Sigmoid colon (tissue), 4 donors: Measurements from ENCODE around the gene GTF2I.

Source experiments
- CTCF ChIP-seq, 4 experiments: fragments of 450-650 bp in 3 of 4; fragments of 200-600 bp in 1 of 4; IDR thresholded peaks; one replicate each; pipeline ENCODE4 v1.5.1; 2016 to 2019; ENCODE audit warnings: antibody characterized with exemption in 4 of 4, mild to moderate bottlenecking in 3 of 4, moderate library complexity in 2 of 4
- EP300 ChIP-seq, 4 donors: sonication (generic); formaldehyde crosslinking; IDR thresholded peaks; one replicate each; pipeline ENCODE4 v1.6.1; 2017; ENCODE audit warnings: antibody characterized with exemption in 4 of 4
- POLR2A ChIP-seq, 2 donors: fragments of 450-650 bp; IDR thresholded peaks; one replicate each; pipeline ENCODE4 v1.6.1; 2016; ENCODE audit warnings: antibody characterized with exemption in 2 of 2, mild to moderate bottlenecking in 2 of 2, moderate library complexity in 2 of 2
- POLR2AphosphoS5 ChIP-seq, 4 donors: sonication (generic); formaldehyde crosslinking; IDR thresholded peaks; one replicate each; pipeline ENCODE4 v1.6.1; 2017; ENCODE audit warnings: antibody characterized with exemption in 4 of 4

GRCh38 chr7:74684921-74685320 is 27.4 kb downstream of the GTF2I start:
- no peak for TF ChIP-seq POLR2AphosphoS5 (IDR thresholded peaks at IDR 0.05)
- TF ChIP-seq CTCF (IDR thresholded peaks at IDR 0.05): no peak
- no peak for TF ChIP-seq EP300 (IDR thresholded peaks at IDR 0.05)
- TF ChIP-seq POLR2A (IDR thresholded peaks at IDR 0.05): no peak
